NCI-H748 (cell line): ENCODE data around the gene NDUFA3.

Source experiments
- DNase-seq: peaks from one replicate; lab custom pipeline; 2025; ENCODE audit not compliant: unreplicated experiment; lab: John Stamatoyannopoulos, UW

Gene NDUFA3

DNA sequence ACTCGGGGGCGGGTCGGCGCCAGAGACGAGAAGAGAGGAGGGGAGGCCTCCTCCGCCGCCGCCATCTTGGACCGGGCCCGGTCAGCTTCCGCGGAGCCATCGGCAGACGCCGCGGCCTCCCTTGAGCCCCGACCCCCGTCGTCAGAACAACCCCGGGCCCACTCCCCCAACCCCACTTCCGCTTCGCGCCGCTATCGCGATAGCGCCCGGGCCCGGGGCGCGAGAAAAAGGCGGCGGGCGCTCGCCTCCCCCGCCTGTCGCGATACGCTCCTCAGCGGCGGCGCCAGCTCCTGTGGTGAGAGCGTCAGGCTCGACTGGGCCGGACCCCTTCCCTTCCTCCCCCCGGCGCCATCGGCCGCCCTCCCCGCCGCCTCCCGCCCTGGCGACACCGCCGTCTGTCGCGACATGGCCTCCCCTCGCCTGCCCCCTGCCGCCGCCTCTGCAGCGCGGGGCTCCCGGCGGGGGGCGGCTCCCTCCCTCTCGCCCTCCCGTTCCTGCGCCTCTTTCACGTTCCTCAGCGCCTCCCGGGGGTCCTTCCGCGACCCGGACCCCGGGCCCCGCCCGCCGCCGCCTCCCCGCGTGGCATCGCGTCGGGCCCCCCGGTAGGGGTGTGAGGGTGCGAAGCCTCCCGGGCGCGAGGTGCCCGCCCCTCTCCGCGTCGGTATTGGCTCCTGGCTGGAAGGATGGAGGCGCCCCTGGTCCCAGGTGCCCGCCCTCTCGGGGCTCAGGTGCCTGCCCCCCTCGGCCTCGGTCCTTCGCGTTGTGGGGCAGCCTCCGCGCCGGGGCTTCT lies 35.2 kb downstream of the NDUFA3 start, which contains the start of gene CNOT3:
Gene CNOT3, plus strand, starts transcription at position 64 of the 790 bp plus-strand sequence. CDS start 5,217 bp downstream, outside the sequence.
- peak; percentile 48 for DNase-seq

- peak; percentile 48 for DNase-seq
Measured at GRCh38 chr19:54138489-54139256, 36.0 kb downstream of the NDUFA3 start.

DNA sequence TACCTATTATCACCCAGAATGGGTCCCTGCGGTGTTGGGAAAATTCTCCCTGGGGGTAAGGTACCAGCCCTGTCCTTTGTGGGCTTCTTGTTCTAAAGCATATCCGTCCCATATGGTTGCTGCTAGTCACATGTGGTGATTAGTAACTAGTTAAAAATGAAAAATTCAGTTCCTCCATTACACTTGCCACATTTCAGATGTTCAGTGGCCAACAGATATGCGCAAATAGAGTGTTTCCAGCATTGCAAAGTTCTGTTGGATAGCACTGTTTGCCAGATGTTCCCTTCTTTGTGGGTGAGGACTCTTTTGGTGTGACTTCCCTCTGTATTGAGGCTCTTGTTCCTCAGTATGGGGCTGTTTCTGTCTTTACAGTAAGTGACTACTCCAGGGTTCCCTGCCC lies 38.7 kb downstream of the NDUFA3 start:
- DNase-seq = no peak

DNA sequence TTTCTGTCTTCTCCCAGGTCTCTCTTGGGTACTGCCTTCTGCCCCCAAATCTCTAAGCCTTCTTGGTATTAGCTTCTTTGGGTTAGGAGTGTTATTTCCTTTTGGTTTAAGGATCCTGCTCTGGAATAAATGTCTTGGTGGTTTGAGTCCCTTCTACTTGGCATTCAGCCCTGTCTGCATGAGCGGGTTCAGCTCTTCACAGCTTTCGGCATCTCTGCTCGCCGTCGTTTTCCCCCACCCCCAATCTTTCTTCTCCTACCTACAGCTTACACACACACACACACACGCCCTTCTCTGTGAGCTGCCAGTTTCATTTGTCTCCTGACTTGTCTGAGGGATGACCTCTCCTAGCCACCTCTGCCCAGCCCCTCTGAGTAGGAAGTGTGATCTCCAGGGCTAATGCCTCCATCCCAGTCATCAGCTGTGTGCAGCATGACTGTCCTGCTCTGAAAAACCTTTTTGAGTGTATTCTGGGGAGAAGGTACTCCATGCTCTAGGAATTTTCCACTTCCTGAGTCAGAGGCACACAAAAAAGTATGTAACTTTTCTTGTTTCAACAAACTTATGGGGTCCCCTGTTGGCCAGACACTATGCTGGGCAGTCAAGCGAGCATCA lies 39.6 kb downstream of the NDUFA3 start:
- no peak for DNase-seq

GRCh38 chr19:54145541-54146158 lies 43.0 kb downstream of the NDUFA3 start:
- no peak for DNase-seq

GRCh38 chr19:54147676-54148075 lies 45.0 kb downstream of the NDUFA3 start:
- DNase-seq = no peak

DNA sequence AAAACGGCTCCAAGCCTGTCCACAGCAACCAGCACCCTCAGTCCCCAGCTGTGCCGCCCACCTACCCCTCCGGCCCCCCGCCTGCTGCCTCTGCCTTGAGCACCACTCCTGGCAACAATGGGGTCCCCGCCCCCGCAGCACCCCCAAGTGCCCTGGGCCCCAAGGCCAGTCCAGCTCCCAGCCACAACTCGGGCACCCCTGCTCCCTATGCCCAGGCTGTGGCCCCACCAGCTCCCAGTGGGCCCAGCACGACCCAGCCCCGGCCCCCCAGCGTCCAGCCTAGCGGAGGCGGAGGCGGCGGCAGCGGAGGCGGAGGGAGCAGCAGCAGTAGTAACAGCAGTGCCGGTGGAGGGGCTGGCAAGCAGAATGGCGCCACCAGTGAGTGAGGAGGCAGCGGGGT lies 45.5 kb downstream of the NDUFA3 start:
- DNase-seq = no peak

DNA sequence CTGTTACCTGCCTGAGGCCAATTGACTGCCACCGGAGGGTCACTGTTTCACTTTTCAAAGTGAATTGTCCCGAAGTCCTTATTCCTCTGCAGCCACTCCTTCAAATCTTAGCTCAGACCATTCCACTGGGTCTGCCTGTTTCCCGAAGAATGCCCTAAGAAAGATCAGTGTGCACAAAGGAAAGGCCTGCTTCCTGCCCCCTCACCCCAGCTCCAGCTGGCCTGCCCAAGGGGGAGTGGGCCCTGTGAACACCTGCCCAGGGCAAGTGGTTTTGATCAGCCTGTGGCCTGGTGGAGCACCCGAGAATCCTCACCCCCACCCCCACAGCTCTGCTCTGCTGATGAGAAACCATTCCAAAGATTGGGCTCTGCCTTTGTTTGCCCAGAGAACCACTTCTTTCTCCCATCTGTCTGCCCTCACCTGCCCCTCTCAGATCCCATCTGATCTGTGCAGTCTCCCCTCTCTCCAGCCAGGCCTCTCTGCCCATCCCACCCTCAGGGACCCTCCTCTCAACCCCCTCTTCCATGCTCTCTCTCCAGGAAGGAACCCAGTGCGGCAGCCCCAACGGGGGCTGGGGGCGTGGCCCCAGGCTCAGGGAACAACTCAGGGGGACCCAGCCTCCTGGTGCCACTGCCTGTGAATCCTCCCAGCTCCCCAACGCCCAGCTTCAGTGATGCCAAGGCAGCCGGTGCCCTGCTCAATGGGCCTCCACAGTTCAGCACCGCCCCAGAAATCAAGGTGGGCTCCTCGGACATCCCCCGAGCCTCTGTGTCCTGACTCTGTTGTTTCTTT lies 46.6 kb downstream of the NDUFA3 start:
- no peak for DNase-seq

GRCh38 chr19:54151362-54152035 lies 48.8 kb downstream of the NDUFA3 start:
- DNase-seq = no peak

DNA sequence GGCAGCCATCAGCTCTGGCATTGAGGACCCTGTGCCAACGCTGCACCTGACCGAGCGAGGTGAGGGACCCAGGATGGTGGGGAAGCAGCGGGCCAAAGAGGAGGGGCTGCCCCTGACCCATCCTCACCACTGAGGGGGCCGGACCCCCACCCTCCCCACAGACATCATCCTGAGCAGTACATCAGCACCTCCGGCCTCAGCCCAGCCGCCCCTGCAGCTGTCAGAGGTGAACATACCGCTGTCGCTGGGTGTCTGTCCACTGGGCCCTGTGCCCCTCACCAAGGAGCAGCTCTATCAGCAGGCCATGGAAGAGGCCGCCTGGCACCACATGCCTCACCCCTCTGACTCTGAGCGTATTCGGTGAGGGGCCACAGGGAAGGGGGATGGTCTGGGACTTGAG lies 49.6 kb downstream of the NDUFA3 start:
- no peak for DNase-seq

GRCh38 chr19:54152878-54153524 lies 50.3 kb downstream of the NDUFA3 start:
- DNase-seq = no peak

- DNase-seq = no peak
Measured at GRCh38 chr19:54153731-54154326, 51.2 kb downstream of the NDUFA3 start.

- no peak for DNase-seq
Measured at GRCh38 chr19:54154603-54155345, 52.1 kb downstream of the NDUFA3 start.

- no peak for DNase-seq
Measured at GRCh38 chr19:54155694-54156093, 53.0 kb downstream of the NDUFA3 start.

DNA sequence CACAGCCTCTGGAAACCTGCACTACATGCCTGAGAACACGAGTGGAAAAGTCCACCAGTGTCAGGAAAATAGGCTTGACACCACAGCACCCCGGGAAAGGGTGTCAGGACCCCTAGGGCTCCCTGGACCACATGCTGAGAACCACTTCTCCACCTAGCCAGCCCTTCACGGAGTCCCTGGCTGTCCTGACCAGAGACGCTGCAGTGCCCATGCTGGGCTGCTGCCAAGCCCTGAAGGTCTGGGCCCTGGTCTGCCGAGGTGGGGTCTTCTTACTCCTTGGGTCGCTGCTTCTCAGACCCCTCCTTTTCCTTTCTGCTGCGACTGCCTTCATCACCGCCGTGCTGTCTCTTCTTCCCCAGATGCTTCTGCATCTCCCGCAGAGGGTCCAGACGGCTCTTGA lies 53.8 kb downstream of the NDUFA3 start:
- no peak for DNase-seq

- DNase-seq = no peak
Measured at GRCh38 chr19:54156953-54157352, 54.3 kb downstream of the NDUFA3 start.
